CD14-positive monocyte (primary cell): ENCODE data around the gene MIDN. TPM values are rescaled to one million over a fixed set of nuclear protein-coding genes. Genes with fewer than 3 reads are reported as not detected.
A peak's percentile ranks its signal among the peaks of the same experiment; 100 is the strongest.

Experiments used
- DNase-seq, 3 donors: peaks; one replicate each; pipeline ENCODE4 v3.0.0-alpha.2; 2011 to 2022
- H2AFZ ChIP-seq: 2 replicates; pipeline ENCODE4 v1.6.0; 2012; ENCODE audit warnings: mild to moderate bottlenecking, low read depth, low read length, inconsistent platforms; ENCODE audit not compliant: insufficient read depth, poor library complexity, severe bottlenecking
- H3K27ac ChIP-seq, 2 donors: 1 replicate in 1 of 2; 2 replicates in 1 of 2; pipeline ENCODE4 v1.5.1; 2012 to 2013; ENCODE audit warnings: low read length in 2 of 2, control low read depth in 1 of 2, inconsistent platforms in 1 of 2, low read depth in 1 of 2, mild to moderate bottlenecking in 1 of 2
- H3K27me3 ChIP-seq, 2 donors: one replicate each; pipeline versions ENCODE4 v1.6.0 to v1.6.1; 2011 to 2013; ENCODE audit warnings: low read length in 2 of 2; ENCODE audit not compliant: control insufficient read depth in 2 of 2, insufficient read depth in 2 of 2
- H3K36me3 ChIP-seq, 2 donors: replicated peaks in 1 of 2; 1 replicate in 1 of 2; 2 replicates in 1 of 2; pipeline versions ENCODE4 v1.5.1 to v1.6.1; 2012 to 2013; ENCODE audit warnings: low read length in 2 of 2, control low read depth in 1 of 2, inconsistent platforms in 1 of 2, mild to moderate bottlenecking in 1 of 2; ENCODE audit not compliant: insufficient read depth in 2 of 2, control insufficient read depth in 1 of 2
- H3K4me1 ChIP-seq, 2 donors: 1 replicate in 1 of 2; 2 replicates in 1 of 2; pipeline versions ENCODE4 v1.5.1 to v1.6.1; 2012 to 2013; ENCODE audit warnings: low read length in 2 of 2, control low read depth in 1 of 2, inconsistent platforms in 1 of 2, mild to moderate bottlenecking in 1 of 2, moderate library complexity in 1 of 2; ENCODE audit not compliant: insufficient read depth in 2 of 2, control insufficient read depth in 1 of 2
- H3K4me2 ChIP-seq: replicated peaks from 2 replicates; pipeline ENCODE3; 2012; ENCODE audit warnings: low read length, moderate library complexity, mild to moderate bottlenecking; ENCODE audit not compliant: poor library complexity, severe bottlenecking; ENCODE audit errors: extremely low read depth
- H3K4me3 ChIP-seq, 3 experiments: fragments of 200-600 bp in 1 of 3; sonication (generic) in 1 of 3; replicated peaks in 1 of 3; 1 replicate in 2 of 3; 2 replicates in 1 of 3; pipeline ENCODE4 v1.5.1; 2011 to 2013; ENCODE audit warnings: low read length in 3 of 3, mild to moderate bottlenecking in 3 of 3, control low read depth in 2 of 3, low read depth in 2 of 3, inconsistent platforms in 1 of 3, moderate library complexity in 1 of 3
- H3K79me2 ChIP-seq: 2 replicates; pipeline ENCODE4 v1.6.0; 2012; ENCODE audit warnings: mild to moderate bottlenecking, control low read depth, inconsistent platforms, low read length, moderate library complexity; ENCODE audit not compliant: insufficient read depth
- H3K9ac ChIP-seq: 2 replicates; pipeline ENCODE4 v1.6.0; 2017; ENCODE audit warnings: low read length, mild to moderate bottlenecking; ENCODE audit not compliant: insufficient read depth, poor library complexity, severe bottlenecking
- H3K9me3 ChIP-seq, 2 donors: replicated peaks in 1 of 2; 1 replicate in 1 of 2; 2 replicates in 1 of 2; pipeline versions ENCODE4 v1.5.1 to v1.6.1; 2012 to 2013; ENCODE audit warnings: low read length in 2 of 2, control low read depth in 1 of 2; ENCODE audit not compliant: control insufficient read depth in 1 of 2, insufficient read depth in 1 of 2
- H4K20me1 ChIP-seq: 2 replicates; pipeline ENCODE4 v1.6.0; 2012; ENCODE audit warnings: mild to moderate bottlenecking, low read length, control low read depth, moderate library complexity; ENCODE audit not compliant: insufficient read depth
- H3K27ac Mint-ChIP-seq, 7 donors: one replicate each; pipeline ENCODE4 v1.8.0; 2020; ENCODE audit warnings: mild to moderate bottlenecking in 7 of 7, mixed read lengths in 7 of 7, moderate library complexity in 6 of 7, inconsistent platforms in 2 of 7
- H3K27me3 Mint-ChIP-seq, 3 donors: one replicate each; pipeline ENCODE4 v1.8.0; 2021 to 2022; ENCODE audit warnings: low read depth in 3 of 3, mild to moderate bottlenecking in 3 of 3, mixed read lengths in 3 of 3, moderate library complexity in 3 of 3, inconsistent platforms in 1 of 3
- H3K36me3 Mint-ChIP-seq, 2 donors: one replicate each; pipeline ENCODE4 v1.8.0; 2020; ENCODE audit warnings: mixed read lengths in 2 of 2, inconsistent platforms in 1 of 2, mild to moderate bottlenecking in 1 of 2
- H3K4me1 Mint-ChIP-seq: one replicate; pipeline ENCODE4 v1.8.0; 2020; ENCODE audit warnings: mild to moderate bottlenecking, mixed read lengths
- H3K4me3 Mint-ChIP-seq, 2 donors: one replicate each; pipeline ENCODE4 v1.8.0; 2020; ENCODE audit warnings: mild to moderate bottlenecking in 2 of 2, mixed read lengths in 2 of 2, moderate library complexity in 1 of 2
- H3K9me3 Mint-ChIP-seq, 7 donors: one replicate each; pipeline ENCODE4 v1.8.0; 2020 to 2022; ENCODE audit warnings: mixed read lengths in 7 of 7, mild to moderate bottlenecking in 6 of 7, moderate library complexity in 6 of 7, inconsistent platforms in 2 of 7
- WGBS: methylation state at CpG from one replicate; pipeline ENCODE4 v1.1.5; 2013; ENCODE audit warnings: missing lambda C conversion rate; ENCODE audit not compliant: insufficient coverage; 5-methylcytosine and 5-hydroxymethylcytosine counted together
- intact Hi-C, 2 donors: fragments of 100-400 bp; cut with micrococcal nuclease; formaldehyde crosslinking; loops; one replicate each; pipeline versions ENCODE4 v1.15.0 to v1.15.1; 2023
- polyA plus RNA-seq, 3 donors: library from polyadenylated mRNA; depleted of rRNA in 1 of 3; unstranded in 2 of 3; stranded (reverse) in 1 of 3; fragments of 300-500 nt in 2 of 3; fragments of >200 nt in 1 of 3; fragmentation: Illumina TruSeq in 2 of 3; gene quantifications; 1 replicate in 2 of 3; 2 replicates in 1 of 3; pipeline ENCODE4 v1.2.3, GENCODE V29; 2012 to 2021
- TF ChIP-seq, protein P1 (sequence below): fragments of 200-600 bp; IDR thresholded peaks from one replicate; pipeline ENCODE4 v1.8.0; 2022; ENCODE audit warnings: antibody characterized with exemption, mild to moderate bottlenecking

Gene MIDN
- polyA plus RNA-seq, 3 donors, result 5.6 to 301 (median 11.0) TPM

GRCh38 chr19:1266916-1267476, 18.6 kb downstream of the MIDN start:
- TF ChIP-seq, protein P1, sequence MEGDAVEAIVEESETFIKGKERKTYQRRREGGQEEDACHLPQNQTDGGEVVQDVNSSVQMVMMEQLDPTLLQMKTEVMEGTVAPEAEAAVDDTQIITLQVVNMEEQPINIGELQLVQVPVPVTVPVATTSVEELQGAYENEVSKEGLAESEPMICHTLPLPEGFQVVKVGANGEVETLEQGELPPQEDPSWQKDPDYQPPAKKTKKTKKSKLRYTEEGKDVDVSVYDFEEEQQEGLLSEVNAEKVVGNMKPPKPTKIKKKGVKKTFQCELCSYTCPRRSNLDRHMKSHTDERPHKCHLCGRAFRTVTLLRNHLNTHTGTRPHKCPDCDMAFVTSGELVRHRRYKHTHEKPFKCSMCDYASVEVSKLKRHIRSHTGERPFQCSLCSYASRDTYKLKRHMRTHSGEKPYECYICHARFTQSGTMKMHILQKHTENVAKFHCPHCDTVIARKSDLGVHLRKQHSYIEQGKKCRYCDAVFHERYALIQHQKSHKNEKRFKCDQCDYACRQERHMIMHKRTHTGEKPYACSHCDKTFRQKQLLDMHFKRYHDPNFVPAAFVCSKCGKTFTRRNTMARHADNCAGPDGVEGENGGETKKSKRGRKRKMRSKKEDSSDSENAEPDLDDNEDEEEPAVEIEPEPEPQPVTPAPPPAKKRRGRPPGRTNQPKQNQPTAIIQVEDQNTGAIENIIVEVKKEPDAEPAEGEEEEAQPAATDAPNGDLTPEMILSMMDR, result peak; percentile 99
- Histone ChIP-seq H3K36me3 (peaks cover 12 to 16% of the 10 kb centered on the region in 2 donors), H3K9ac (peak overlapping the region; percentile 71), H3K27me3 (peaks cover 0 to 8% of the 10 kb centered on the region in 2 donors), H3K4me2 (peak overlapping the region; percentile 89), H3K4me3 (peak overlapping the region; percentile 39 to 77 (median 46)), H4K20me1 (peaks cover 46% of the 10 kb centered on the region), H2AFZ (peak overlapping the region; percentile 75), H3K79me2 (peaks cover 37% of the 10 kb centered on the region), H3K27ac (peak overlapping the region in 1 of 2 donors; percentile 79), H3K4me1 (peaks cover 65 to 77% of the 10 kb centered on the region in 2 donors), H3K9me3 (no peaks in the 10 kb centered on the region)
- H3K4me3 Mint-ChIP-seq, result peak overlapping the region; percentile 64 to 70
- peaks cover 8 to 16% (median 11%) of the 10 kb centered on the region in 3 donors for H3K27me3 Mint-ChIP-seq
- H3K36me3 Mint-ChIP-seq, result peaks cover 16 to 19% of the 10 kb centered on the region in 2 donors
- peak overlapping the region in 3 of 7 donors; percentile 70 to 78 (median 72) for H3K27ac Mint-ChIP-seq
- H3K9me3 Mint-ChIP-seq, result peaks cover 0 to 2% (median 0%) of the 10 kb centered on the region in 7 donors
- peaks cover 61% of the 10 kb centered on the region for H3K4me1 Mint-ChIP-seq
- DNase-seq, result peak; percentile 68 to 77 (median 76)
- intact Hi-C loops, result loop anchor here (1.0 to 5.0 kb wide), 2 partner anchors 23 to 165 kb away; partner anchors contain the start of gene GPX4 (in 1 of the 2)
- under 1% methylated on average over 59 of the region's 59 CpGs for WGBS

GRCh38 chr19:1267477-1268225, 19.3 kb downstream of the MIDN start:
- Mint-ChIP-seq H3K9me3 (peaks cover 0 to 2% (median 0%) of the 10 kb centered on the region in 7 donors), H3K4me3 (peak overlapping the region; percentile 64 to 70), H3K27ac (peak overlapping the region in 4 of 7 donors; percentile 43 to 89 (median 59)), H3K36me3 (peaks cover 22 to 26% of the 10 kb centered on the region in 2 donors), H3K4me1 (peaks cover 63% of the 10 kb centered on the region), H3K27me3 (peaks cover 8 to 14% (median 11%) of the 10 kb centered on the region in 3 donors)
- H3K9ac ChIP-seq, result no peak overlapping the region
- peaks cover 65 to 77% of the 10 kb centered on the region in 2 donors for H3K4me1 ChIP-seq
- TF ChIP-seq, protein P1, result no peak
- intact Hi-C loops, result loop anchor here (1.0 to 5.0 kb wide), 2 partner anchors 23 to 165 kb away; partner anchors contain the start of gene GPX4 (in 1 of the 2)
- no peak overlapping the region for H3K27ac ChIP-seq
- peaks cover 19 to 23% of the 10 kb centered on the region in 2 donors for H3K36me3 ChIP-seq
- peak in 1 of 3 donors; percentile 57 for DNase-seq
- peak overlapping the region in 1 of 3 experiments; percentile 77 for H3K4me3 ChIP-seq
- H3K27me3 ChIP-seq, result peaks cover 0 to 8% of the 10 kb centered on the region in 2 donors
- H4K20me1 ChIP-seq, result peaks cover 52% of the 10 kb centered on the region
- H3K4me2 ChIP-seq, result peak overlapping the region; percentile 89
- peaks cover 44% of the 10 kb centered on the region for H3K79me2 ChIP-seq
- 56% methylated on average over 14 of the region's 35 CpGs for WGBS
- no peaks in the 10 kb centered on the region for H3K9me3 ChIP-seq
- no peak overlapping the region for H2AFZ ChIP-seq
